ENCODE data around the gene LYRM1.
"Not testable (repeated sequence)": the region's sequence is repeated elsewhere in the genome, so short reads cannot be mapped to it uniquely, and the experiment has no call there.

LYRM1 gene

DNA sequence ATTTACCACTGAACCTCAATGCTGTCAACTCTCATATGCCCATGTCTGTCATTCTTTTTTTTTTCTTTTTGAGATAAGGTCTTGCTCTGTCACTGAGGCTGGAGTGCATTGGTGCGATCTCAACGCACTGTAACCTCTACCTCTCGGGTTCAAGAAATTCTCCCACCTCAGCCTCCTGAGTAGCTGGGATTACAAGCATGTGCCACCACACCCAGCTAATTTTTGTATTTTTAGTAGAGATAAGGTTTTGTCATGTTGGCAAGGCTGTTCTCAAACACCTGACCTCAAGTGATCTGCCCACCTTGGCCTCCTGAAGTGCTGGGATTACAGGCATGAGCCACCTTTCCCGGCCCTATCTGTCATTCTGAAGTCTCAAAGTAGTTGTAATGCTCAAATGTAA is 72.6 kb downstream of the LYRM1 start:
- DNase-seq (ENCODE audit: low read depth, low spot score), result not testable (repeated sequence)
